ENCODE results near the gene CHST11.
"Not testable (repeated sequence)": the region's sequence is repeated elsewhere in the genome, so short reads cannot be mapped to it uniquely, and the experiment has no call there.

CHST11 gene

GRCh38 chr12:104538056-104538455 is 81.3 kb downstream of the CHST11 start:
- no peak for DNase-seq (ENCODE audit: low read depth, low spot score)
- no peak overlapping the region for H3K4me3 ChIP-seq (ENCODE audit: low read length)

- no peak for DNase-seq (ENCODE audit: low read depth, low spot score)
- no peak overlapping the region for H3K4me3 ChIP-seq (ENCODE audit: low read length)
These were observed 82.2 kb downstream of the CHST11 start for GRCh38 chr12:104538891-104539462.

- no peak for DNase-seq (ENCODE audit: low read depth, low spot score)
These were observed 88.1 kb downstream of the CHST11 start for GRCh38 chr12:104544836-104545235.

GRCh38 chr12:104546575-104546974 is 89.8 kb downstream of the CHST11 start:
- H3K4me3 ChIP-seq (ENCODE audit: low read length) = no peak overlapping the region
- DNase-seq (ENCODE audit: low read depth, low spot score) = no peak

More at GRCh38 chr12:104544836-104545235, 88.1 kb downstream of the CHST11 start:
- no peak overlapping the region for H3K4me3 ChIP-seq (ENCODE audit: low read length)

DNA sequence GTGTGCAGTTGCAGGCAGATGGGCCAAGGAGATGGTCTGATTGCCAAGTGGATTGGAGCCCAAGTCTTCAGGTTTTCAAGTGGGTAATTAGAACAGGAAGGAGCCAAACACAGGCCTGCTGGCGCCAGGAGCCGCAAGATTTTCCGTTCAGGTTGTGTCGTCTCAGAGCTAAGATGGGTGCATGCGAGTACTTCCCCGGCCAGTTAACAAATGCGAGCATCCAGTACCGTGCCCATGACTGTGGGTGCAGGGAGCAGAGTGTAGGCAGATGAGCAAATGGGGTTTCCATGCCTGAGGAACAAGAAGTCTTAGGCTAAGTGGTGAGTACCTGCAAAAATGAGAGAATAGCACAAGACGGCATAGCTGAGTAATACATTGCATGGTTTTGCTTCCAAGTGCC is 90.5 kb downstream of the CHST11 start:
- DNase-seq (ENCODE audit: low read depth, low spot score) = no peak
- no peak overlapping the region for H3K4me3 ChIP-seq (ENCODE audit: low read length)

DNA sequence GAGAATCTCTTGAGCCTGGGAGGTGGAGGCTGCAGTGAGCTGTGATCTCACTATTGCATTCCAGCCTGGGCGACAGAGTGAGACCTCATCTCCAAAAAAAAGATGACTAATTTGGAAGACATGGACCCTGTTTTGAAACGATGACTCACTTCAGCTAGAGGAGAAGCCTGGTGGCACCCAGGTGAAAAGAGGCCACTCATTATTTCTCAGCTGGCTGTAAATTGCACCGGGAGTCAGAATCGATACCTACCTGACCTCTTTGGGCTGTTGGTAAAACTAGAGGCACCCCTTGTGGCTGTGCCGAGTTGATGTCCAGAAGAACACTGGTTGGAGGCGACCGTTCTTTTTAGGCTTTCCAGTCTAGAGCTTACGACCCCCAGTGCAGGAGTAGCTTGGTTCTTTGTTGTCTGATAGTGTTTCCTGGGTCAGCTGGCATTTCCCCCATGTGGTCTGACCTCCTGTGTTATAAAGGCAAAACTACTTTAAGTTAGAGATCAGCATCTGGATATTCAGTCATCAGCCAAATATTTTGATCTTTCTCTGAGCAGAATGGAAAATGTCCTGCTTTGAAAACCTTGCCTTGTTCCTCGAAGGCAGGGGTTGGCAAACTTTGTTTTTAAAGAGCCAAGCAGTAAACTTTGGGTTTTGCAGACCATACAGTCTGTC is 93.2 kb downstream of the CHST11 start:
- DNase-seq (ENCODE audit: low read depth, low spot score) = no peak
- H3K4me3 ChIP-seq (ENCODE audit: low read length) = no peak overlapping the region

GRCh38 chr12:104551313-104551931 is 94.7 kb downstream of the CHST11 start:
- H3K4me3 ChIP-seq (ENCODE audit: low read length) = no peak overlapping the region
- DNase-seq (ENCODE audit: low read depth, low spot score) = no peak

DNA sequence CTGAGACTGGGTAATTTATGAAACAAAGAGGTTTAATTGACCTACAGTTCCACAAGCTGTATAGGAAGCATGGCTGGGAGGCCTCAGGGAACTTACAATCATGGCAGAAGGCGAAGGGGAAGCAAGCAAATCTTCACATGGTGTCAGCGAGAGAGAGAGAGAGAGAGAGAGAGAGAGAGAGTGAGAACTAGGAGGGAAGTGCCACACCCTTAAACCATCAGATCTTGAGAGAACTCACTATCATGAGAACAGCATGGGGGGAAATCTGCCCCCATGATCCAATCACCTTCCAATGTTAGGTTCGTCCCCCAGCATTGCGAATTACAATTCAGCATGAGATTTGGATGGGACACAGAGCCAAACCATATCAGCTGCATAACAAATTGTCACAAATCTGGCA is 96.7 kb downstream of the CHST11 start:
- DNase-seq (ENCODE audit: low read depth, low spot score) = no peak
- H3K4me3 ChIP-seq (ENCODE audit: low read length) = no peak overlapping the region

- H3K4me3 ChIP-seq (ENCODE audit: low read length) = no peak overlapping the region
- DNase-seq (ENCODE audit: low read depth, low spot score) = no peak
These were observed 98.9 kb downstream of the CHST11 start for GRCh38 chr12:104555648-104556047.

DNA sequence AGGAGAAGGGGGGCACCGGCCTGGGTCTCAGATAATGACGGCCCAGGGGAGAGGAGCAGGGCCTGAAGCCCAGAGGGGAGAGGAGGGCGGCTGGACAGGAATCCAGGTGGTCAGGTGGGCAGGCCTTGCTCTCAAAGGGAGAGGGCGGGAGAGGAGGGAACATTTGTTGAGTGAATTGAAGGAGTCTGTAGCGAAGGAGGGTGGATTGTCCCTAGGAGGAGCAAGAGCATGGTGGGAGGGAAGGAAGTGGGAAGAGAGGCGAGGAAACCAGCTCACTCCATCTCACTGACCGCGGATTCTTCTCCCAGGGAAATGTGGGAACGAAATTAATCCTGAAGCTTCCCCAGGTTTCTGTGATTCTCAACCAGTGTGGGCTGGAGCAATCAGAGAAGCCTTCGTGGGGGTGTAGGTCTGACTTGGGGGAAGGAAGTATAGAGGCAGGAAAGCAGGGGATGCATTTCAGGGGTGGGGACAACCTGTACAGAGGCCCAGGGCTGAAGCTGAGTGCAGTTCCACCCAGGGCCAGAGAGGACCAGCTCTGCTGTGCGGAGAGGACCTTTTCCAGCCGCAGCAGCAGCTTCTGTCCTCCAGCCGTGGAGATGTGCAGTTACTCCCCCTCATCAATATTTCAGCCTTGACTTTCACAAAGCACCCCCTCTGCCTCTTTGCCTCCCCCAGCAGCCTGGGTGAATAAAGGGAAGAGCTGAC is 100.9 kb downstream of the CHST11 start:
- no peak overlapping the region for H3K4me3 ChIP-seq (ENCODE audit: low read length)
- no peak for DNase-seq (ENCODE audit: low read depth, low spot score)

DNA sequence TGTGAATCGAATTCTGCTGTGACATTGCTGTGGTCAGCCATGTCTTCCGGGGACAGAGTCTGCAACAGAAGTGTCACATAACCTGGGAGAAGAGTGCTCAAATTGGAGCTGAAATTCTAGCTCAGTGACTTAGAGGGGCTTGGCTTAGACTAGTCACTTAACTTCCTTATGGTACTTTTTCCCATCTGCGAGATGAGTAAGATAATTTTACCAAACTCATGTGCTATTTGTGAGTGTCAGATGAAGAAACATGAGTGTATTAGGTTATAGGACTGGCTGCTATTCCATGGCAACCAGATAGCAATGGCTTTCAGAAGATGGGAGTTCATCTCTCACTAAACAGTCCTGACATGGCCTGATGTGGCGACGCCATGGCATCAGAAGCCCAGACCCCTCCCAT is 104.1 kb downstream of the CHST11 start:
- DNase-seq (ENCODE audit: low read depth, low spot score) = no peak
- no peak overlapping the region for H3K4me3 ChIP-seq (ENCODE audit: low read length)

DNA sequence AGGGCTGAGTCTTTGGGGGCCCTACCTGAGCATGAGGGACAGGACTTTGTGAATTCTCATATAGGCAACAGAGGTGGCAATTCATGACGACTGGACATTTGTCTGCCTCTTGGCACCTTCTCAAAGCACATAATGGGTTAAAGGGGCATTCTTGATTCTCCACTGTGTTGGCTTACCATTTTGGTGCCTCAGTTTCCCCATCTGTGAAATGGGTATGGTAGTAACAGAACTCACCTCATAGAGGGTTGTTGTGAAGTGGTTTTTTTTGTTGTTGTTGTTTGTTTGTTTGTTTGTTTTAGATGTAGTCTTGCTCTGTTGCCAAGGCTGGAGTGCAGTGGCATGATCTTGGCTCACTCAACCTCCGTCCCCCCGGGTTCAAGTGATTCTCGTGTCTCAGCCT is 106.0 kb downstream of the CHST11 start:
- no peak for DNase-seq (ENCODE audit: low read depth, low spot score)

GRCh38 chr12:104564662-104565061 is 107.9 kb downstream of the CHST11 start:
- not testable (repeated sequence) for DNase-seq (ENCODE audit: low read depth, low spot score); H3K4me3 ChIP-seq (ENCODE audit: low read length)

More for the DNA sequence above, 106.0 kb downstream of the CHST11 start:
- no peak overlapping the region for H3K4me3 ChIP-seq (ENCODE audit: low read length)

GRCh38 chr12:104565606-104566243 is 109.0 kb downstream of the CHST11 start:
- H3K4me3 ChIP-seq (ENCODE audit: low read length) = no peak overlapping the region
- no peak for DNase-seq (ENCODE audit: low read depth, low spot score)

- H3K4me3 ChIP-seq (ENCODE audit: low read length) = no peak overlapping the region
- no peak for DNase-seq (ENCODE audit: low read depth, low spot score)
These were observed 109.7 kb downstream of the CHST11 start for GRCh38 chr12:104566244-104566993.

DNA sequence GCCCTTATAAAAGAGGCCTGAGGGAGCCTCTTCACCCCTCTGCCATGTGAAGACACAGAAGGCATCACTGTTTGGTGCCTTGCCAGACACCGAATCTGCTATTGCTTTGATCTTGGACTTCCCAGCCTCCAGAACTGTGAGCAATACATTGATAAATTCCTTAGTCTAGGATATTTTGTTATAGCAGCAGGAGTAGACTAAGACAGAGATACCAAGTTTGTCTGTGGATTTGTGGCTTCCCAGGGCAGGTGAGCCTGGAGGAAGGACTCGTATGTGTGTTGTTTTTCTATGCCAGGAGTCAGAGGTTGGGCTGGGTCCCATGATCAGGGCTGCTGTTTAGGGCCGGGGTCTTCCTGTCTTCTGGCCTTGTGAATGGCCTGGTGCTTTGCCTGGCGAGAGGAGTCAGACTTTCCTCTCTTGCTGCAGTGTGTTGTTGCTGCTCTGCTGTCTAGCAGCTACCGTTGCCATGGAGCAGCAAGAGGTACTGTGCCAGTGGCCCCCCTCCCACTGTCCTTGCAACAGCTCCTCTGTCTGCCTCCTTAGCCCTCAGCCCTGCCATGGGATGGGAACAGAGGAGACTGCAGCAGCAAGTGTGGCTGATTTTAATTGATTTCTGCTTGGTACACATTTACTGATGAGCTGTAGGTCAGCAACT is 111.2 kb downstream of the CHST11 start:
- peak; percentile 44 for DNase-seq (ENCODE audit: low read depth, low spot score)
- H3K4me3 ChIP-seq (ENCODE audit: low read length) = peak overlapping the region; percentile 13

DNA sequence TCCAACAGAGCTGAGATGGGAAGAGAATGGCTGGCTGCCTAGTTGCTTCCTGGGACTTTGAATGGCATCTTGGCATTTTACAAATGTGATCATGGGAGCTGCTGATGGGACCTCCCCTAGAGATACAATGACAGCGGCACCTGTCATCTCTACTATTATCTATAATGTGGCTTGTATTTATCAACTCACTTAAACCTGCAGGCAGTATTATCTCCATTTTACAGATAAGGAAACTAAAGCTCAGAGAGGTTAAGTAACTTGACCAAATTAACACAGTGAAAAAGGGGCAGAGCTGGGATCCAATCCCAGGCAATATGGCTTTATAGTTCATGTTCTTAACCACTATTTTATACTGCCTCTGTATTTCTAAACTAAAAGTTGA is 111.7 kb downstream of the CHST11 start:
- H3K4me3 ChIP-seq (ENCODE audit: low read length) = peak overlapping the region; percentile 13
- DNase-seq (ENCODE audit: low read depth, low spot score) = peak; percentile 52

GRCh38 chr12:104568935-104569334 is 112.2 kb downstream of the CHST11 start:
- DNase-seq (ENCODE audit: low read depth, low spot score) = no peak
- peak overlapping the region; percentile 38 for H3K4me3 ChIP-seq (ENCODE audit: low read length)

Data from Jurkat, Clone E6-1 (cell line).